Liver (tissue), 9 donors: ENCODE data around the gene MCU. TPM values are rescaled to one million over a fixed set of nuclear protein-coding genes. Genes with fewer than 3 reads are reported as not detected.
"Not testable (repeated sequence)": the region's sequence is repeated elsewhere in the genome, so short reads cannot be mapped to it uniquely, and the experiment has no call there.

Source experiments
- DNase-seq: peaks from one replicate; pipeline ENCODE4 v3.0.0-alpha.2; 2017; ENCODE audit warnings: low spot score
- H3K27ac ChIP-seq, 2 donors: one replicate each; pipeline ENCODE4 v1.7.0; 2013; ENCODE audit warnings: inconsistent platforms in 2 of 2, low read length in 2 of 2, control low read depth in 1 of 2, low read depth in 1 of 2, mild to moderate bottlenecking in 1 of 2
- H3K27me3 ChIP-seq, 4 donors: one replicate each; pipeline versions ENCODE4 v1.6.1 to v1.7.0; 2013; ENCODE audit warnings: low read length in 3 of 4, inconsistent platforms in 1 of 4, mild to moderate bottlenecking in 1 of 4, moderate library complexity in 1 of 4; ENCODE audit not compliant: control insufficient read depth in 4 of 4, insufficient read depth in 4 of 4
- H3K36me3 ChIP-seq, 4 donors: one replicate each; pipeline versions ENCODE4 v1.6.1 to v1.7.0; 2013; ENCODE audit warnings: low read length in 3 of 4, mild to moderate bottlenecking in 3 of 4, low read depth in 1 of 4, moderate library complexity in 1 of 4; ENCODE audit not compliant: control insufficient read depth in 4 of 4, insufficient read depth in 3 of 4
- H3K4me1 ChIP-seq, 4 donors: one replicate each; pipeline versions ENCODE4 v1.6.1 to v1.7.0; 2013; ENCODE audit warnings: low read length in 3 of 4, mild to moderate bottlenecking in 3 of 4, moderate library complexity in 1 of 4; ENCODE audit not compliant: control insufficient read depth in 4 of 4, insufficient read depth in 4 of 4
- H3K4me3 ChIP-seq, 3 donors: one replicate each; pipeline versions ENCODE4 v1.6.1 to v1.7.0; 2013; ENCODE audit warnings: low read length in 3 of 3, control low read depth in 1 of 3, low read depth in 1 of 3, mild to moderate bottlenecking in 1 of 3
- H3K9ac ChIP-seq, 2 donors: one replicate each; pipeline ENCODE4 v1.7.0; 2013; ENCODE audit warnings: low read length in 2 of 2, mild to moderate bottlenecking in 2 of 2, moderate library complexity in 2 of 2, control low read depth in 1 of 2, low read depth in 1 of 2
- H3K9me3 ChIP-seq, 4 donors: one replicate each; pipeline versions ENCODE4 v1.6.1 to v1.7.0; 2013; ENCODE audit warnings: low read length in 3 of 4; ENCODE audit not compliant: control insufficient read depth in 4 of 4
- FOXA1 ChIP-seq: IDR thresholded peaks from 2 replicates; pipeline ENCODE4 v1.6.1; 2016; ENCODE audit warnings: antibody characterized with exemption
- FOXA2 ChIP-seq: IDR thresholded peaks from 2 replicates; pipeline ENCODE4 v1.6.1; 2016; ENCODE audit warnings: antibody characterized with exemption
- GABPA ChIP-seq, 2 donors: IDR thresholded peaks in 1 of 2; conservative IDR thresholded peaks in 1 of 2; 2 replicates each; pipeline ENCODE4 v1.6.1; 2016; ENCODE audit warnings: antibody characterized with exemption in 2 of 2, mild to moderate bottlenecking in 1 of 2, moderate library complexity in 1 of 2
- HNF4A ChIP-seq, 2 donors: conservative IDR thresholded peaks; 2 replicates each; pipeline ENCODE4 v1.6.1; 2016; ENCODE audit warnings: antibody characterized with exemption in 2 of 2, mild to moderate bottlenecking in 2 of 2
- HNF4G ChIP-seq: IDR thresholded peaks from 2 replicates; pipeline ENCODE4 v1.6.1; 2016; ENCODE audit warnings: antibody characterized with exemption
- JUND ChIP-seq, 2 donors: IDR thresholded peaks; 2 replicates each; pipeline ENCODE4 v1.6.1; 2016; ENCODE audit warnings: antibody characterized with exemption in 2 of 2
- NR2F2 ChIP-seq: IDR thresholded peaks from 2 replicates; pipeline ENCODE4 v1.6.1; 2016; ENCODE audit warnings: antibody characterized with exemption
- RAD21 ChIP-seq, 2 donors: IDR thresholded peaks; 2 replicates each; pipeline ENCODE4 v1.6.1; 2016; ENCODE audit warnings: antibody characterized with exemption in 2 of 2, mild to moderate bottlenecking in 2 of 2
- SP1 ChIP-seq: IDR thresholded peaks from 2 replicates; pipeline ENCODE4 v1.6.1; 2018; ENCODE audit warnings: antibody characterized with exemption, mild to moderate bottlenecking
- TAF1 ChIP-seq: conservative IDR thresholded peaks from 2 replicates; pipeline ENCODE4 v1.6.1; 2016; ENCODE audit warnings: antibody characterized with exemption, mild to moderate bottlenecking
- YY1 ChIP-seq: IDR thresholded peaks from 2 replicates; pipeline ENCODE4 v1.6.1; 2016; ENCODE audit warnings: antibody characterized with exemption, mild to moderate bottlenecking
- WGBS: extraction: QIAGEN DNeasy Blood & Tissue Kit; methylation state at CpG from one replicate; pipeline ENCODE4 v1.1.7; 2013; 5-methylcytosine and 5-hydroxymethylcytosine counted together
- polyA plus RNA-seq, 2 donors: library from polyadenylated mRNA; stranded (reverse) in 1 of 2; unstranded in 1 of 2; fragments of 200-250 nt in 1 of 2; fragments of >200 nt in 1 of 2; fragmentation: Nextera tagmentation in 1 of 2; extraction: Ambion mirVana in 1 of 2; gene quantifications; one replicate each; pipeline versions ENCODE4 v1.2.1 to v1.2.3, GENCODE V29; 2013 to 2015
- total RNA-seq, 2 donors: library from RNA; depleted of rRNA; stranded (reverse); fragments of >200 nt; gene quantifications; one replicate each; pipeline ENCODE4 v1.2.3, GENCODE V29; 2014
- TF ChIP-seq, protein P1 (sequence below): IDR thresholded peaks from 2 replicates; pipeline ENCODE4 v1.6.1; 2016; ENCODE audit warnings: antibody characterized with exemption
- TF ChIP-seq, protein P2 (sequence below): IDR thresholded peaks from 2 replicates; pipeline ENCODE4 v1.6.1; 2016; ENCODE audit warnings: antibody characterized with exemption, mild to moderate bottlenecking
- TF ChIP-seq, protein P3 (sequence below): IDR thresholded peaks from 2 replicates; pipeline ENCODE4 v1.6.1; 2016; ENCODE audit warnings: antibody characterized with exemption
- donor health status: healthy.
- donor health status: healthy.
- donor health status: healthy.
- donor health status: healthy.
- donor health status: healthy.

MCU gene
- total and polyA plus RNA-seq, 4 donors, result 6.4 to 13.0 (median 8.8) TPM

DNA sequence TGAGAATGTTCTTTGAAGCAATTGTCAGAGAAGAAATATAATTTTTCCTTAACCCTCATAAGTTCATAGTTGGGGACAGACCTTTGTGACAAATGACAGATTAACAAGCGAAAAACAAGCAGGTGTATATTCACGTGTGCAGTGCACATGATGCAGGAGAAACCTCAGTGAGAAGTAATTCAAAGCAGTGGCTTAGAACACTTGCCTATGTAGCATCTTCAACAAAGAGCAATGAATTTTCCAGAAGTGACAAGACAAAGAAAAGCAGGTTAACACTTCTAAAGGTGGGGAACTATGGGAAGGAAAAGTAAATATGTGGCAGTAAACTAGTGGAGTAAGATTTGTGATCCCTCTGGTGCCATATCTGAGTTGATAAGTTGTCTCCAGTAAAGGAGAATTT is 65.8 kb downstream of the MCU start (continued):
- TF ChIP-seq, protein P1, sequence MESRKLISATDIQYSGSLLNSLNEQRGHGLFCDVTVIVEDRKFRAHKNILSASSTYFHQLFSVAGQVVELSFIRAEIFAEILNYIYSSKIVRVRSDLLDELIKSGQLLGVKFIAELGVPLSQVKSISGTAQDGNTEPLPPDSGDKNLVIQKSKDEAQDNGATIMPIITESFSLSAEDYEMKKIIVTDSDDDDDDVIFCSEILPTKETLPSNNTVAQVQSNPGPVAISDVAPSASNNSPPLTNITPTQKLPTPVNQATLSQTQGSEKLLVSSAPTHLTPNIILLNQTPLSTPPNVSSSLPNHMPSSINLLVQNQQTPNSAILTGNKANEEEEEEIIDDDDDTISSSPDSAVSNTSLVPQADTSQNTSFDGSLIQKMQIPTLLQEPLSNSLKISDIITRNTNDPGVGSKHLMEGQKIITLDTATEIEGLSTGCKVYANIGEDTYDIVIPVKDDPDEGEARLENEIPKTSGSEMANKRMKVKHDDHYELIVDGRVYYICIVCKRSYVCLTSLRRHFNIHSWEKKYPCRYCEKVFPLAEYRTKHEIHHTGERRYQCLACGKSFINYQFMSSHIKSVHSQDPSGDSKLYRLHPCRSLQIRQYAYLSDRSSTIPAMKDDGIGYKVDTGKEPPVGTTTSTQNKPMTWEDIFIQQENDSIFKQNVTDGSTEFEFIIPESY, result no peak
- TF ChIP-seq HNF4G (no peak), TAF1 (no peak)

DNA sequence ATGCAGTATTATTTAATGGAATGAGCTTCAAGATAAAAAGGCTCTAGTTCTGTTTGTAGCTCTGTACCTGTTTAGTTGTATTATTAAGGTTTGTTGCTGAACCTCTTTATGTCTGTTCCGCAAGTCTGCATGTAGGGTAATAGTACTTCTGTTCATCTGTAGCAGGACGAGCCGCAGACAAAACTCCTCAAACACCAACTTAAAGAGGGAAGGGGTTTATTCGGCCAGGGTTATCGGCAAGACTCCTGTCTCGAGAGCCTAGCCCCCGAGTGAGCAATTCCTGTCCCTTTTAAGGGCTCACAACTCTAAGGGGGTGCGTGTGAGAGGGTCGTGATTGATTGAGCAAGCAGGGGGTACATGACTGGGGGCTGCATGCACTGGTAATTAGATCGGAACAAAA is 67.0 kb downstream of the MCU start:
- not testable (repeated sequence) for H3K4me3 ChIP-seq, H3K9ac ChIP-seq, DNase-seq, H3K4me1 ChIP-seq, H3K36me3 ChIP-seq, H3K9me3 ChIP-seq, H3K27me3 ChIP-seq, H3K27ac ChIP-seq
- WGBS, result 89% methylated on average over 10 of the region's 10 CpGs

DNA sequence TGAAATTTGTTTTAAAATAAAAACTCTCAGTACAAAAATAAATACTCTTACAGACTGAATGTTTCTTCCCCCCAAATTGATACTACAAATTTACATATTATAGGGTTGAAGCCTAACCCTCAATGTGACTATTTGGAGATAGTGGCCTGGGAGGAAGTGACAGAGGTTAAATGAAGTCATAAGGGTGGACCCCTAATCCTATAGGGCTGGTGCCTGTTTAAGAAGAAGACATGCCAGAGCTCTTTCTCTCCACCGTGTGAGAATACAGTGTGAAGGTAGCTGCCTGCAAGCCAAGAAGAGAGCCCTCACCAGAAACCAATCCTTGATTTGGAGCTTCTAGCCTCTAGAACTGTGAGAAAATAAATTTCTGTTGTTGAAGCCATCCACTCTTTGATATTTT is 67.6 kb downstream of the MCU start:
- Histone ChIP-seq H3K36me3 (no peaks in the 10 kb centered on the region), H3K27ac (no peak overlapping the region), H3K4me3 (no peak overlapping the region), H3K27me3 (no peaks in the 10 kb centered on the region), H3K9ac (no peak overlapping the region), H3K9me3 (no peaks in the 10 kb centered on the region), H3K4me1 (no peaks in the 10 kb centered on the region)
- WGBS, result 73% methylated on average over 1 of the region's 1 CpG
- no peak for DNase-seq
- TF ChIP-seq JUND (IDR thresholded peaks at IDR 0.05), result no peak
- TF ChIP-seq, protein P2, sequence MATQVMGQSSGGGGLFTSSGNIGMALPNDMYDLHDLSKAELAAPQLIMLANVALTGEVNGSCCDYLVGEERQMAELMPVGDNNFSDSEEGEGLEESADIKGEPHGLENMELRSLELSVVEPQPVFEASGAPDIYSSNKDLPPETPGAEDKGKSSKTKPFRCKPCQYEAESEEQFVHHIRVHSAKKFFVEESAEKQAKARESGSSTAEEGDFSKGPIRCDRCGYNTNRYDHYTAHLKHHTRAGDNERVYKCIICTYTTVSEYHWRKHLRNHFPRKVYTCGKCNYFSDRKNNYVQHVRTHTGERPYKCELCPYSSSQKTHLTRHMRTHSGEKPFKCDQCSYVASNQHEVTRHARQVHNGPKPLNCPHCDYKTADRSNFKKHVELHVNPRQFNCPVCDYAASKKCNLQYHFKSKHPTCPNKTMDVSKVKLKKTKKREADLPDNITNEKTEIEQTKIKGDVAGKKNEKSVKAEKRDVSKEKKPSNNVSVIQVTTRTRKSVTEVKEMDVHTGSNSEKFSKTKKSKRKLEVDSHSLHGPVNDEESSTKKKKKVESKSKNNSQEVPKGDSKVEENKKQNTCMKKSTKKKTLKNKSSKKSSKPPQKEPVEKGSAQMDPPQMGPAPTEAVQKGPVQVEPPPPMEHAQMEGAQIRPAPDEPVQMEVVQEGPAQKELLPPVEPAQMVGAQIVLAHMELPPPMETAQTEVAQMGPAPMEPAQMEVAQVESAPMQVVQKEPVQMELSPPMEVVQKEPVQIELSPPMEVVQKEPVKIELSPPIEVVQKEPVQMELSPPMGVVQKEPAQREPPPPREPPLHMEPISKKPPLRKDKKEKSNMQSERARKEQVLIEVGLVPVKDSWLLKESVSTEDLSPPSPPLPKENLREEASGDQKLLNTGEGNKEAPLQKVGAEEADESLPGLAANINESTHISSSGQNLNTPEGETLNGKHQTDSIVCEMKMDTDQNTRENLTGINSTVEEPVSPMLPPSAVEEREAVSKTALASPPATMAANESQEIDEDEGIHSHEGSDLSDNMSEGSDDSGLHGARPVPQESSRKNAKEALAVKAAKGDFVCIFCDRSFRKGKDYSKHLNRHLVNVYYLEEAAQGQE, result no peak
- no peak for TF ChIP-seq RAD21 (IDR thresholded peaks at IDR 0.05)
- TF ChIP-seq HNF4G, result no peak

DNA sequence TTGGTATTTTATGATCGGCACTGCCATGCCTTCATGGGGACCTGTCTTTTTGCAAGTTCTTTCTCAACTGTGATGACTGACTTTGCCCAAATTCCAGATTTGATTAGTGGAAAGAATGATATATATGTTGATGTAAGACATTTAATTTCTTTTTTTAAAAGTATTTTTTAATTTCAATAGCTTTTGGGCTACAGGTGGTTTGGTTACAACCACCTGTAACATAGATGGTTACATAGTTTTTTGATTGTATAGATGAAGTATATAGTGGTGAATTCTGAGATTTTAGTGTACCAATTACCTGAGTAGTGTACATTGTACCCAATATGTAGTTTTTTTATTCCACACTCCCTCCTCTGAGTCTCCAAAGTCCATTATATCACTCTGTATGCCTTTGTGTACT is 69.6 kb downstream of the MCU start:
- Histone ChIP-seq H3K9ac (no peak overlapping the region), H3K9me3 (peaks cover 0 to 8% (median 0%) of the 10 kb centered on the region in 4 donors), H3K27me3 (no peaks in the 10 kb centered on the region), H3K36me3 (peaks cover 0 to 3% (median 0%) of the 10 kb centered on the region in 4 donors), H3K4me1 (no peaks in the 10 kb centered on the region), H3K4me3 (no peak overlapping the region), H3K27ac (no peak overlapping the region)
- DNase-seq, result no peak
- TF ChIP-seq FOXA1, result no peak
- TF ChIP-seq, protein P3, sequence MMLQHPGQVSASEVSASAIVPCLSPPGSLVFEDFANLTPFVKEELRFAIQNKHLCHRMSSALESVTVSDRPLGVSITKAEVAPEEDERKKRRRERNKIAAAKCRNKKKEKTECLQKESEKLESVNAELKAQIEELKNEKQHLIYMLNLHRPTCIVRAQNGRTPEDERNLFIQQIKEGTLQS, result no peak
- TF ChIP-seq TAF1, result no peak
- TF ChIP-seq YY1, result no peak
- no peak for TF ChIP-seq RAD21 (IDR thresholded peaks at IDR 0.05)
- TF ChIP-seq GABPA (IDR thresholded peaks at IDR 0.05 in 1 of 2, conservative IDR thresholded peaks at IDR 0.05 in 1 of 2), result no peak
- TF ChIP-seq NR2F2, result no peak
- TF ChIP-seq HNF4A (conservative IDR thresholded peaks at IDR 0.05), result no peak
- TF ChIP-seq FOXA2, result no peak
- TF ChIP-seq, protein P1, result no peak
- no peak for TF ChIP-seq HNF4G
- no peak for TF ChIP-seq SP1
- 100% methylated on average over 1 of the region's 1 CpG for WGBS
